DND-41 (cell line): Measurements from ENCODE around the gene UTF1.

Experiments used
- EZH2 ChIP-seq: IDR thresholded peaks from 3 replicates; pipeline ENCODE4 v1.6.1; 2012; ENCODE audit warnings: borderline replicate concordance, low read depth, mild to moderate bottlenecking, moderate library complexity, low read length, inconsistent platforms; ENCODE audit not compliant: severe bottlenecking
- TF ChIP-seq, protein P1 (sequence below): IDR thresholded peaks from 2 replicates; pipeline ENCODE4 v1.5.1; 2012; ENCODE audit warnings: borderline replicate concordance, low read length, moderate library complexity, mild to moderate bottlenecking; ENCODE audit not compliant: poor library complexity, severe bottlenecking; ENCODE audit errors: extremely low read depth

DNA sequence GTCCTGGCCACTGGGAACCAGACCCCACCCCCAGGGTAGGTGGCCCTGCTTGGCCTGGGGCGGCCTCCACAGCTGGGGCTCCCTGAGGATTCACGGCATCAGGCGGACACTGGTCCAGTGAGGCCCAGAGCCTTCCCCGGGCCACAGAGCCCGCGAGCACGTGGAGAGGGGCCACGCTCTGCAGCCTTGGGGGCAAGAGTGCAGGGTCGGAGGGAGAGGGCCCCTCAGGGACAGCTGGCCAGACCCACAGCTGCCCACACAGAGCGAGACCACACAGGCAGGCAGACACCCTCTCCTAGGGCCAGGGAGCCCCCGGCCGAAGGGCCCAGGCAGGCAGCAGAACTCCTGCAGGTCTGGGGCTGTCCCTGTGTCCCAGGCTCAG lies 18.3 kb downstream of the UTF1 start:
- TF ChIP-seq, protein P1, sequence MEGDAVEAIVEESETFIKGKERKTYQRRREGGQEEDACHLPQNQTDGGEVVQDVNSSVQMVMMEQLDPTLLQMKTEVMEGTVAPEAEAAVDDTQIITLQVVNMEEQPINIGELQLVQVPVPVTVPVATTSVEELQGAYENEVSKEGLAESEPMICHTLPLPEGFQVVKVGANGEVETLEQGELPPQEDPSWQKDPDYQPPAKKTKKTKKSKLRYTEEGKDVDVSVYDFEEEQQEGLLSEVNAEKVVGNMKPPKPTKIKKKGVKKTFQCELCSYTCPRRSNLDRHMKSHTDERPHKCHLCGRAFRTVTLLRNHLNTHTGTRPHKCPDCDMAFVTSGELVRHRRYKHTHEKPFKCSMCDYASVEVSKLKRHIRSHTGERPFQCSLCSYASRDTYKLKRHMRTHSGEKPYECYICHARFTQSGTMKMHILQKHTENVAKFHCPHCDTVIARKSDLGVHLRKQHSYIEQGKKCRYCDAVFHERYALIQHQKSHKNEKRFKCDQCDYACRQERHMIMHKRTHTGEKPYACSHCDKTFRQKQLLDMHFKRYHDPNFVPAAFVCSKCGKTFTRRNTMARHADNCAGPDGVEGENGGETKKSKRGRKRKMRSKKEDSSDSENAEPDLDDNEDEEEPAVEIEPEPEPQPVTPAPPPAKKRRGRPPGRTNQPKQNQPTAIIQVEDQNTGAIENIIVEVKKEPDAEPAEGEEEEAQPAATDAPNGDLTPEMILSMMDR: no peak
- no peak for TF ChIP-seq EZH2
